B cell (primary cell): Measurements from ENCODE around the gene MAP2K5.

Source experiments
- CTCF ChIP-seq: fragments of 200-600 bp; IDR thresholded peaks from one replicate; pipeline ENCODE4 v1.8.0; 2022; ENCODE audit warnings: antibody characterized with exemption, mild to moderate bottlenecking
- EZH2 ChIP-seq: IDR thresholded peaks from 2 replicates; pipeline ENCODE4 v1.6.1; 2012; ENCODE audit warnings: borderline replicate concordance, low read depth, mild to moderate bottlenecking, moderate library complexity, low read length; ENCODE audit not compliant: insufficient read depth, poor library complexity, severe bottlenecking

GRCh38 chr15:67501177-67501835 lies 41.2 kb upstream of the MAP2K5 start:
- TF ChIP-seq CTCF (peak; percentile 33), EZH2 (no peak)
